Left colon (tissue), 2 donors: ENCODE results near the gene GCNT2. TPM values are rescaled to one million over a fixed set of nuclear protein-coding genes. Genes with fewer than 3 reads are reported as not detected.

Experiments used
- ATAC-seq: fragments of 200-7000 bp; cut with Tn5 transposase; one replicate; pipeline ENCODE4 v1.9.1; 2020; ENCODE audit warnings: mild to moderate bottlenecking, moderate library complexity
- DNase-seq, 2 donors: peaks; one replicate each; pipeline ENCODE4 v3.0.0-alpha.2; 2020
- intact Hi-C, 2 donors: fragments of 100-400 bp; cut with DNase I in 1 of 2; cut with micrococcal nuclease in 1 of 2; formaldehyde crosslinking; loops; one replicate each; pipeline versions ENCODE4 v1.11.2 to v1.14.0; 2022; cut with DNase I, micrococcal nuclease
- total RNA-seq, 2 donors: library from RNA; stranded (reverse); fragmentation: NEBNext Ultra II Directional; extraction: Animal tissue kit (Norgen Biotek cat#: 25700); gene quantifications; one replicate each; pipeline ENCODE4 v1.2.1, GENCODE V29; 2021
- donor health status: DM: no; HTN: no; CAD: no.
- donor health status: DM: yes; HTN: yes; CAD: no.

The GCNT2 gene
- total RNA-seq, 2 donors from 2014 or later: 12.2 to 20.3 TPM

DNA sequence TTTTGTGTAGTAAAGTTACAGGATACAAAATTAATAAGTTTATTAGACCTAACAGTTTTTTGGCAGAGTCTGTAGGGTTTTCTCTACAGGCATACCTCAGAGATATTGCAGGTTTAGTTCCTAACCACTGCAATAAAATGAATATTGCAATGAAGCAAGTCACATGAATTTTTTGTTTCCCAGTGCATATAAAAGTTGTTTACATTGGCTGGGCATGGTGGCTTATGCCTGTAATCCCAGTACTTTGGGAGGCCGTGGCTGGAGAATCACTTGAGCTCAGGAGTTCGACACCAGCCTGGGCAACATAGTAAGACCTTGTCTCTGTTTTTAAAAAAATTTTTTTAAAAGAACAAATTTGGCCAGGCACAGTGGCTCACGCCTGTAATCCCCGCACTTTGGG, 157.3 kb downstream of the GCNT2 start:
- intact Hi-C loops: no loop called here
- ATAC-seq: peak; percentile 65

More for the DNA sequence above, 157.3 kb downstream of the GCNT2 start:
- DNase-seq: no peak

Other genes starting within 250 kb of the GCNT2 start
- under 1 TPM; 0.20 to 0.55 TPM for gene TFAP2A, start 106.3 kb upstream of the GCNT2 start, total RNA-seq
- 1 to 10 TPM in 1 of 2 donors, not detected in 1; 1.8 TPM for gene C6orf52, start 173.3 kb downstream of the GCNT2 start, total RNA-seq
- 1 to 10 TPM; 7.5 to 9.4 TPM for gene PAK1IP1, start 173.6 kb downstream of the GCNT2 start, total RNA-seq
- 10 to 100 TPM; 77.2 to 98.0 TPM for gene TMEM14C, start 201.7 kb downstream of the GCNT2 start, total RNA-seq
- 10 to 100 TPM; 61.1 to 62.6 TPM for gene TMEM14B, start 226.5 kb downstream of the GCNT2 start, total RNA-seq